ENCODE results near the gene PSMA5. TPM values are rescaled to one million over a fixed set of nuclear protein-coding genes. Genes with fewer than 3 reads are reported as not detected.

Gene PSMA5
- 53.9 and 82.5 TPM in 2 replicates for total RNA-seq

DNA sequence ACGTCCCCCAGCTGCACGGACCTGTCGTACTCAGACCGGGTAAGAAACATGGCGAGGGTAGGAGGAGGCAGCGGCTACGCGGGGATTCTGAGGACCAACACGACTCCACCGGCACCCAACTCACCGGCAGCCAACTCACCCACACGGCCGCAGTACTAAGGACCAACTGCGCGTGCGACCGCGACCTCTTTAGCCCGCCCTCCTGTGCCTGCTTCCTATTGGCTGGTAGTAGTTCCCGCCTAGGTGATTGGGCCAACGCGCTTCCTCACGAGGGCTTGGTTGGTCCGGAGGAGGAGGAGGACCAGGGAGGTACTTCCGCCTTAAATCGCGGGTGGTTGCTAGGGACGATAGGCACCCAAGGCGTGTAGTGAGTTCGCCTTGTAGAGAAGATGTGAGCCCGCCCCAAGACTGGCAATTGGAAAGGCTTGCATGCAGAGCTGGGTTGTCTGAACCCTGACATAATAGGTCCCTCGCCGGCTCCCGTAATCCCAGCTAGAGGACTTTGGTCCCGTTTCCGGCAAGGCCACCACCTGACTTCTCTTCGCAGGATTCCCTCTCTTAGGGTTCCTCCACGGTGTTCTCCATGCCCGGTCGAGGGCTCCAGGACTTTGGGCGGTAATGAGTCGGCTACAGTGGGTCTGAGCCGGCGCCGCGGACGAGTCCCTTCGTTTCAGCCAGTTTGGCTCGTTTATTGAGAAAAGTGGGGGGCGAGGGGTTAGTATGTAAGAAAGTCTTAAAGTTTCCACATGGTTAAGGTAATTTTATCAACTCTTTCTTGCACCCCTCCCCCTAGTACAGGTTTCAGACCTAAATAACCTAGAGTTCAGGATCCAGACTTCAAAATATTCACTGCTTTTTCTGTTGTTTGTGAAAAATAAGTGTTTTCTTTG, at the start of gene PSMA5:
PSMA5 (minus strand) TSS at position 168 of the 890 bp plus-strand sequence; CDS start at position 50, 118 bp downstream.

DNA sequence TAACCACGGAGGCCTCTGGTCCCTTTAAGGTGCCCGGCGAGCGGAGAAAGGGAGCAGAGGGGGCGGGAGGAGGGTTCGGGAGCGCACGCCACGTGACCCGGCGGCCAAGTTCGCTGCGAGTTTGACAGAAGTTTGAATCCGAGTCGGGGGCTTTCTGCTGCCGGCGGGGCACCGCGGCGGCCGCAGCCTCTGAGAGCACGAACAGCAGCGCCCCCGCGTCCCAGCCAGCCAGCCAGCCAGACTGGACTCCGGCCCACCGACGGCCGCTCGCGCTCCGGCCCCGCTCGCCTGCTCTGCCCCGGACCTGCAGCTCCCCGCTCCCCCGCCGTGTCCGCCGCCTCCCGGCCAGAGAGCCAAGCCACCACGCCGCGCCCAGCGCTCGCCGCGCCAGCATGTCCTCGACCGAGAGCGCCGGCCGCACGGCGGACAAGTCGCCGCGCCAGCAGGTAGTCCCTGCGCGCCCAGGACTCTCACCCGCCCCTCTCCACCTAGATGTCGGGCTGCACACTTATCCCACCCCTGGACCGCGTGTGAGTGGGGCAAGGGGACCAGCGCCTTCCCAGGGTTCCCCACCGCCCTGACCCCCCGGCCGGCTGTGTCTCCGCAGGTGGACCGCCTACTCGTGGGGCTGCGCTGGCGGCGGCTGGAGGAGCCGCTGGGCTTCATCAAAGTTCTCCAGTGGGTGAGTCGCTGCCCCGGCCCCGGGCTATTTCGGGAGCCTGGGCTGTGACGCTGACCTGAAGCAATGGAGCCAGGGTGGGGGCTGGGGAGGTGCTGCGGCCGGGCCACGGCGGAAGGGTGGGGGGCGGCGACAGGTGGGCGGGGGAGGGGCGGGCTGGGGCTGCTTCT, 40.4 kb upstream of the PSMA5 start, which contains the start of gene SYPL2:
SYPL2 (plus strand) TSS at position 95 of the 849 bp plus-strand sequence; CDS start at position 393, 298 bp downstream.

GRCh38 chr1:109397581-109398342, 28.5 kb downstream of the PSMA5 start, which contains the start of gene SORT1:
Gene SORT1, minus strand, starts transcription at chr1:109397918. Its CDS starts 26 bp downstream, at chr1:109397892.

Other genes with a start within 250 kb of the PSMA5 start
- gene SARS1, start 212.5 kb downstream of the PSMA5 start, total RNA-seq, result 183 and 190 TPM in 2 replicates
- 0.57 and 0.65 TPM in 2 replicates for gene CELSR2, start 176.9 kb downstream of the PSMA5 start, total RNA-seq
- 4.9 and 8.6 TPM in 2 replicates for gene PSRC1, start 143.3 kb downstream of the PSMA5 start, total RNA-seq
- not detected in 2 replicates for gene MYBPHL, start 119.4 kb downstream of the PSMA5 start, total RNA-seq
- gene SORT1, start 28.5 kb downstream of the PSMA5 start, total RNA-seq, result 7.6 and 9.1 TPM in 2 replicates
- gene SYPL2, start 40.1 kb upstream of the PSMA5 start, total RNA-seq, result under 0.01 TPM in 1 of 2 replicates, not detected in the other
- 2.0 and 3.3 TPM in 2 replicates for gene ATXN7L2, start 57.5 kb upstream of the PSMA5 start, total RNA-seq
- gene CYB561D1, start 67.6 kb upstream of the PSMA5 start, total RNA-seq, result 6.5 and 7.8 TPM in 2 replicates
- gene AMIGO1, start 83.3 kb upstream of the PSMA5 start, total RNA-seq, result 0.38 and 0.65 TPM in 2 replicates
- 0.65 TPM in 1 of 2 replicates, not detected in the other for gene GPR61, start 113.4 kb upstream of the PSMA5 start, total RNA-seq
- gene GNAI3, start 122.2 kb upstream of the PSMA5 start, total RNA-seq, result 16.0 and 21.6 TPM in 2 replicates
- gene GNAT2, start 193.2 kb upstream of the PSMA5 start, total RNA-seq, result not detected in 2 replicates
- gene AMPD2, start 193.4 kb upstream of the PSMA5 start, total RNA-seq, result 48.3 and 65.3 TPM in 2 replicates
- 2.1 and 3.3 TPM in 2 replicates for gene GSTM4, start 229.7 kb upstream of the PSMA5 start, total RNA-seq
- 1.7 and 4.9 TPM in 2 replicates for gene GSTM2, start 241.6 kb upstream of the PSMA5 start, total RNA-seq

Measured in vein endothelial cell (primary cell).